Omental fat pad (tissue), 4 donors: Measurements from ENCODE around the gene DPP6. TPM values are rescaled to one million over a fixed set of nuclear protein-coding genes. Genes with fewer than 3 reads are reported as not detected.

Source experiments
- ATAC-seq: fragments of 150-250 bp; one replicate; pipeline ENCODE4 v1.9.1; 2016; ENCODE audit warnings: mild to moderate bottlenecking, moderate library complexity; ENCODE audit not compliant: low FRiP score
- DNase-seq: peaks from one replicate; pipeline ENCODE4 v3.0.0-alpha.2; 2019; ENCODE audit warnings: low spot score
- total RNA-seq, 4 donors: library from RNA; depleted of rRNA; stranded (reverse); fragments of >200 nt; gene quantifications; one replicate each; pipeline ENCODE4 v1.1.0, GENCODE V29; 2016
- TF ChIP-seq, protein P1 (sequence below), 3 donors: fragments of 450-650 bp; IDR thresholded peaks; one replicate each; pipeline ENCODE4 v1.5.1; 2016 to 2017; ENCODE audit warnings: antibody characterized with exemption in 3 of 3, mild to moderate bottlenecking in 3 of 3, moderate library complexity in 2 of 3

DPP6 gene
- total RNA-seq, 4 donors from 2014 or later = 0.13 to 1.8 (median 1.3) TPM

DNA sequence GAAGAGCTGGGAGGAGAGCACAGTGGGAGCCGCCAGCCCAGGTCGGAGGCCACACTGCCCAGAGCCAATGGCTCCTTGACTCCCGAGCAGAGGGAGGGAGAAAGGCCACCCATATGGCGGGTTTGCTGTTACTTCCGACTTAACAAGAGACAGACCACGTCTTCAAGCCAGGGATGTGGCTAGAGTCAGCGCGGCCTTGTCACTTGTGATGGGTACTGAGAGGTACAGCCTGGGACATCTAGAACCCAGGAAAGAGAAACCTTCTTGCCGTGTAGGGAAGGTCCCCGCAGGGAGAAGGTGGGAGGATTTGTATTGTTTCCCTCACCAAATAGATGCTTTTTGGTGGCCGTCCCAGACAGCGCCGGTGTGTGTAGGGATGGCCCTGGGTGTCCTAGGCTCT is 823.1 kb downstream of the DPP6 start:
- DNase-seq (no peak), ATAC-seq (no peak)
- TF ChIP-seq, protein P1, sequence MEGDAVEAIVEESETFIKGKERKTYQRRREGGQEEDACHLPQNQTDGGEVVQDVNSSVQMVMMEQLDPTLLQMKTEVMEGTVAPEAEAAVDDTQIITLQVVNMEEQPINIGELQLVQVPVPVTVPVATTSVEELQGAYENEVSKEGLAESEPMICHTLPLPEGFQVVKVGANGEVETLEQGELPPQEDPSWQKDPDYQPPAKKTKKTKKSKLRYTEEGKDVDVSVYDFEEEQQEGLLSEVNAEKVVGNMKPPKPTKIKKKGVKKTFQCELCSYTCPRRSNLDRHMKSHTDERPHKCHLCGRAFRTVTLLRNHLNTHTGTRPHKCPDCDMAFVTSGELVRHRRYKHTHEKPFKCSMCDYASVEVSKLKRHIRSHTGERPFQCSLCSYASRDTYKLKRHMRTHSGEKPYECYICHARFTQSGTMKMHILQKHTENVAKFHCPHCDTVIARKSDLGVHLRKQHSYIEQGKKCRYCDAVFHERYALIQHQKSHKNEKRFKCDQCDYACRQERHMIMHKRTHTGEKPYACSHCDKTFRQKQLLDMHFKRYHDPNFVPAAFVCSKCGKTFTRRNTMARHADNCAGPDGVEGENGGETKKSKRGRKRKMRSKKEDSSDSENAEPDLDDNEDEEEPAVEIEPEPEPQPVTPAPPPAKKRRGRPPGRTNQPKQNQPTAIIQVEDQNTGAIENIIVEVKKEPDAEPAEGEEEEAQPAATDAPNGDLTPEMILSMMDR (IDR thresholded peaks at IDR 0.05) = no peak

DNA sequence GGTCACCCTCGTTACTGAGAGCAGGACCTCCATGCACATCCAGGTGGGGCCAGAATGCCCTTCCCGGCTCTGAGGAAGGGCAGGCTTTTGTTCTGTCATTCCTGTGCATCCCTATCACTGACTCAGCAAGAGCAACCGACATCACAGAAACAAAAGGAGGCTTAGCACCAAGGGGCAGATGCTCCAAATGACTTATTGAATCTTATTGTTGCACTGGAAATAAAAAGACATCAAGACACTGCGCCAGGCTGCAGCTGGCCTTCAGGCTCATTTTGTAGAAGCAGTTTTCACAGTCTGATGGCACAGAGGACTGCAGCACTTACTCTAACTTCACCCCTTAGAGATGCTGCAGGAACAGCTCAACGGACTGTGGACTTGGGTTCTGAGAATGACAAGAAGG is 824.3 kb downstream of the DPP6 start:
- TF ChIP-seq, protein P1 (IDR thresholded peaks at IDR 0.05) = no peak
- no peak for ATAC-seq
- no peak for DNase-seq

DNA sequence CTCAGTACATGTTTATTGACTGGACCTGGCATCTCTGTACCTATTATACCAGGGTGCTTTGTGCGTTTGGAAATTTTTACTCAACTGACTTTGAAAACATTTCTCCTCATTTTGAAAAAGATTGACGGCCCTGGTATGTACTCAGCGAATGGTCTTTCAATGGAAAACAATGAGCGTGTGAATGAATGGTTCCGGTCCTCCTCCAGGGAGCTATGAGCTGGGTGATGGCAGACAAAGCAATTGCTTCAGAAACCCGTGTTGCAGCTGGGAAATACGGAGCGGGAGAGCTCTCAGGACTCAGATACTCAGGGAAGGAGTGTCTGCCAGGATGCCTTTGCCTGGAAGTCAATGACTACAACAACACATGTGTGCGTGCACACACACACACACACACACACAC is 824.8 kb downstream of the DPP6 start:
- ATAC-seq (no peak), DNase-seq (no peak)
- TF ChIP-seq, protein P1 (IDR thresholded peaks at IDR 0.05) = no peak

DNA sequence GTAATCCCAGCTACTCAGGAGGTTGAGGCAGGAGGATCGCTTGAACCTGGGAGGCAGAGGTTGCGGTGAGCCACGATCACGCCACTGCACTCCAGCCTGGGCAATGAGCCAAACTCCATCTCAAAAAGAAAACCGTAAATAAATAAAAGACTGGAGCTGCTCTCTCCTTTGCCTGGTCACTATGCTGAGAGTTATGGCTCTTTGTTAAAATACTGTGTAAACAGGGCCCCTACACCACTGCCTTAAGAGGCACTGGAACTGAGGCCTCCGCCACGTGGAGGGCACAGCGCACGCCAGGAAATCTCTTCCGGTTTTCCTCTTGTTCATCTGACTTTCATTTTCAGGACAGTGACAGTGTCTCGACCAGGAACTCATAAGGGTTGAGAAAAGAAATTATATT is 827.4 kb downstream of the DPP6 start:
- no peak for ATAC-seq
- TF ChIP-seq, protein P1 (IDR thresholded peaks at IDR 0.05) = no peak
- DNase-seq = no peak

DNA sequence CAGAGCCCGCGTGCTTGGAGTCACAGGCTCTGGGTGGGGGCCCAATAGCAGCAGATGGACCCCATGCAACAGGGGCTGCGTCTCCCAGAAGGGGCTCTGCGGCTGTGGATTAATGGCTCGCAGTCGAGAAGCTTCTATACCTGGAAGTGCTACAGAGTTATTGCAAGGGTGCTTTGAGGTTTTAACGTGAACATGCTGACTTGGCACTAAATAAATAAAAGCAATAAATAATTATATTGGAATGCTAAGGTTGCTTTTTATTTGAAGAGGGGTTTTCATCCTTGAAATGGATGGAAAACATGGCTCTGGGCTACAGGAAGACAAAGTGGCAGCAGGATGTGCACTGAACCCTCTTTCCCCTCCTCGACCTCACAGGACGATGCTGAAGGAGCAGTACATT is 828.3 kb downstream of the DPP6 start:
- TF ChIP-seq, protein P1 (IDR thresholded peaks at IDR 0.05) = no peak
- DNase-seq (no peak), ATAC-seq (no peak)

DNA sequence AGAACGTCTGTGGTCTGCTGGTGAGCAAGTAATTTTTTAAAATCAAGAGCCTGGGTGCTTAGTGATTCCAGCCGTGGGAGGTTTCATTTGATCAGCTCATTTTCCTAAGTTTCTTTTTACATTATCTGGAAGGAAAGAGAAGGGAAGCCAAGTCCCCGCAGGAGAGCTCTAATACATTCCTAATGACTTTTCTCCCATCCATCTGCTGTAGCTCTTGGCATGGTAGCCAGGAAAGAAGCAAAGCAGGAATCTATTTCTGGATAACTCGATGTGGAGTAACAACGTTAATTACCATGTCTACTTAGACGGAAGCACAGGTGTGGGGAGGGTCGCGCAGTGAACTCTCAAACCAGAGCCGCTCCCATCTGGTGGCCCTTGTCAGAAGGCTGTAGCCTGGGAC is 828.8 kb downstream of the DPP6 start:
- TF ChIP-seq, protein P1 (IDR thresholded peaks at IDR 0.05) = no peak
- no peak for DNase-seq
- ATAC-seq = no peak

DNA sequence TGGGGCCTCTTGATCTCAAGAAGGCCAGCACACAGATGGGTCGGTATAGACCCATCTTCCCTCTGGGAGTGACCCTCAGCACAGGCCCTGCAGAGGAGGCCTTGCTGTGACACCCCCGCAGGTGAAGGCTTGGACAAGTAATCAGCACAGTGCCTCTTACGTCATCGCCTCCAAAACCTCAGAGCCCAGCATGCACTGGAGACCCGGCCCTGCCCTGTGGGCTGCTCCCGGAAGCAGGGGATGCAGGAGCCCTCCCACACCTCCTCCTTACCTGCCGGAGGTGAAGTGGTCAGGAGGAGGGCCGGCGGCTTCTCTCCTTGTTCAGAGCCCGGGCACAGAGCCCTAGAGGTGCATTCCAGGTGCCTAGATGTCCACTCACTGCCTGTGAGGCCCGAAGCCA is 829.3 kb downstream of the DPP6 start:
- no peak for ATAC-seq
- no peak for DNase-seq

More for the DNA sequence above, 829.3 kb downstream of the DPP6 start:
- TF ChIP-seq, protein P1 (IDR thresholded peaks at IDR 0.05) = no peak
